Neural cell (in vitro differentiated cells): ENCODE measurements around the gene GSG1L. TPM values are rescaled to one million over a fixed set of nuclear protein-coding genes. Genes with fewer than 3 reads are reported as not detected.
A peak's percentile ranks its signal among the peaks of the same experiment; 100 is the strongest.
"Not testable (repeated sequence)": the region's sequence is repeated elsewhere in the genome, so short reads cannot be mapped to it uniquely, and the experiment has no call there.

ENCODE experiments used
- H2AFZ ChIP-seq: fragments of 200-600, 300-800 bp; sonication (generic), shearing (Covaris generic); 2 replicates; pipeline ENCODE4 v1.6.0; 2014; ENCODE audit warnings: low read depth, mild to moderate bottlenecking, antibody characterized with exemption, low read length, moderate library complexity
- H3F3A ChIP-seq: fragments of 200-600 bp; shearing (Covaris generic); 2 replicates; pipeline ENCODE4 v1.6.1; 2016; ENCODE audit warnings: mild to moderate bottlenecking, moderate library complexity, mixed read lengths, antibody characterized with exemption, low read length; ENCODE audit not compliant: insufficient read depth, poor library complexity, severe bottlenecking
- H3K27ac ChIP-seq: fragments of 200-600, 300-800 bp; sonication (generic), shearing (Covaris generic); 2 replicates; pipeline ENCODE4 v1.5.1; 2014; ENCODE audit warnings: mild to moderate bottlenecking, low read length, moderate library complexity
- H3K27me3 ChIP-seq: fragments of 300-800, 200-600 bp; sonication (generic), shearing (Covaris generic); 2 replicates; pipeline ENCODE4 v1.6.0; 2014; ENCODE audit warnings: mild to moderate bottlenecking, low read depth, low read length, moderate library complexity; ENCODE audit not compliant: insufficient read depth
- H3K36me3 ChIP-seq: fragments of 300-800, 200-600 bp; sonication (generic), shearing (Covaris generic); 2 replicates; pipeline ENCODE4 v1.5.1; 2014; ENCODE audit warnings: mild to moderate bottlenecking, antibody characterized with exemption, low read length, moderate library complexity; ENCODE audit not compliant: insufficient read depth
- H3K4me2 ChIP-seq: fragments of 300-800, 200-600 bp; sonication (generic), shearing (Covaris generic); 2 replicates; pipeline ENCODE4 v1.6.0; 2014; ENCODE audit warnings: mild to moderate bottlenecking, low read length
- H3K4me3 ChIP-seq: fragments of 300-800, 200-600 bp; sonication (generic), shearing (Covaris generic); 2 replicates; pipeline ENCODE4 v1.5.1; 2014; ENCODE audit warnings: mild to moderate bottlenecking, low read length, moderate library complexity
- H3K79me2 ChIP-seq: fragments of 200-600 bp; shearing (Covaris generic); replicated peaks from 2 replicates; pipeline ENCODE4 v1.6.0; 2014; ENCODE audit warnings: mild to moderate bottlenecking, low read length, moderate library complexity; ENCODE audit not compliant: insufficient read depth
- H3K9ac ChIP-seq: fragments of 300-800, 200-600 bp; sonication (generic), shearing (Covaris generic); 2 replicates; pipeline ENCODE4 v1.6.1; 2016; ENCODE audit warnings: mild to moderate bottlenecking, low read length, mixed read lengths
- H3K9me2 ChIP-seq: fragments of 200-600 bp; shearing (Covaris generic); 2 replicates; pipeline ENCODE4 v1.6.1; 2016; ENCODE audit warnings: mild to moderate bottlenecking, low read length, mixed read lengths; ENCODE audit not compliant: insufficient read depth
- H3K9me3 ChIP-seq: fragments of 200-600, 300-800 bp; sonication (generic), shearing (Covaris generic); 2 replicates; pipeline ENCODE4 v1.6.1; 2016; ENCODE audit warnings: mild to moderate bottlenecking, mixed run types, low read length, moderate library complexity, mixed read lengths
- H4K20me1 ChIP-seq: fragments of 200-600 bp; shearing (Covaris generic); 2 replicates; pipeline ENCODE4 v1.6.1; 2016; ENCODE audit warnings: mild to moderate bottlenecking, mixed run types; ENCODE audit not compliant: insufficient read depth
- EZH2 ChIP-seq: fragments of 200-600, 300-800 bp; shearing (Covaris generic), sonication (generic); IDR thresholded peaks from 2 replicates; pipeline ENCODE4 v1.6.1; 2014; ENCODE audit warnings: antibody characterized with exemption, low read length, borderline replicate concordance, mild to moderate bottlenecking; ENCODE audit not compliant: insufficient read depth, poor library complexity, severe bottlenecking
- MXI1 ChIP-seq: fragments of 450-650 bp; conservative IDR thresholded peaks from 2 replicates; pipeline ENCODE4 v1.6.1; 2014; ENCODE audit warnings: antibody characterized with exemption, mild to moderate bottlenecking; ENCODE audit not compliant: poor library complexity, severe bottlenecking
- POLR2AphosphoS5 ChIP-seq: IDR thresholded peaks from 2 replicates; pipeline ENCODE4 v1.6.1; 2012
- RAD21 ChIP-seq: fragments of 450-650 bp; conservative IDR thresholded peaks from 2 replicates; pipeline ENCODE4 v1.6.1; 2014; ENCODE audit warnings: antibody characterized with exemption, mild to moderate bottlenecking, moderate library complexity
- TAF1 ChIP-seq: IDR thresholded peaks from 2 replicates; pipeline ENCODE4 v1.6.1; 2012; ENCODE audit warnings: low read depth
- polyA plus RNA-seq: library from polyadenylated mRNA; depleted of rRNA; stranded (reverse); fragments of >200 nt; gene quantifications from 2 replicates; pipeline ENCODE4 v1.2.3, GENCODE V29; 2014
- TF ChIP-seq, protein P1 (sequence below): fragments of 450-650 bp; IDR thresholded peaks from 2 replicates; pipeline ENCODE4 v1.5.1; 2014; ENCODE audit warnings: antibody characterized with exemption, mild to moderate bottlenecking, moderate library complexity; ENCODE audit not compliant: poor library complexity, severe bottlenecking

GSG1L gene
- polyA plus RNA-seq, 1 donor from 2014 or later: 0.85 TPM

DNA sequence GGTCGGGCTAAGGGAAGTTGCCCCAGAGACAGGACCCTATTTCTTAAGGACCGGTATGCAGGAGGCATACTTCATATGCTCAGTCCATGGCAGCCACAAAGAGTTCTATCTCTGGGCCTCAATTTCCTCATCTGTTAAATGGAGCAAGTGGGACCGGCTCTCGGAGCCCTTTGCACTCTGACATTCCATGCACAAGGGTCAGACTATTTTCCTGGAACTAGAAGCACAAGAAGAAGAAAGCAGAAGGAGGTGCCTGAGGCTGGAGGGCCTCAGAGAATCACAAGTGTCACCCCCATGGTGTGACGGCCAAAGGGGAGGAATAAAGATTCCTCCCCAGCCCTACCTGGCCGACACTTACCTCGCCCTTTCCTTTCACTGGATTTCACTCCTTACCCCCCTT, 115.8 kb downstream of the GSG1L start:
- Histone ChIP-seq H3F3A (no peaks in the 10 kb centered on the region), H3K27ac (no peak overlapping the region), H2AFZ (no peak overlapping the region), H3K27me3 (no peaks in the 10 kb centered on the region), H4K20me1 (no peaks in the 10 kb centered on the region), H3K36me3 (no peaks in the 10 kb centered on the region), H3K9me3 (no peaks in the 10 kb centered on the region), H3K79me2 (no peaks in the 10 kb centered on the region), H3K9ac (no peak overlapping the region), H3K4me2 (no peak overlapping the region), H3K4me3 (no peak overlapping the region), H3K9me2 (no peaks in the 10 kb centered on the region)
- no peak for TF ChIP-seq POLR2AphosphoS5
- TF ChIP-seq MXI1: no peak

DNA sequence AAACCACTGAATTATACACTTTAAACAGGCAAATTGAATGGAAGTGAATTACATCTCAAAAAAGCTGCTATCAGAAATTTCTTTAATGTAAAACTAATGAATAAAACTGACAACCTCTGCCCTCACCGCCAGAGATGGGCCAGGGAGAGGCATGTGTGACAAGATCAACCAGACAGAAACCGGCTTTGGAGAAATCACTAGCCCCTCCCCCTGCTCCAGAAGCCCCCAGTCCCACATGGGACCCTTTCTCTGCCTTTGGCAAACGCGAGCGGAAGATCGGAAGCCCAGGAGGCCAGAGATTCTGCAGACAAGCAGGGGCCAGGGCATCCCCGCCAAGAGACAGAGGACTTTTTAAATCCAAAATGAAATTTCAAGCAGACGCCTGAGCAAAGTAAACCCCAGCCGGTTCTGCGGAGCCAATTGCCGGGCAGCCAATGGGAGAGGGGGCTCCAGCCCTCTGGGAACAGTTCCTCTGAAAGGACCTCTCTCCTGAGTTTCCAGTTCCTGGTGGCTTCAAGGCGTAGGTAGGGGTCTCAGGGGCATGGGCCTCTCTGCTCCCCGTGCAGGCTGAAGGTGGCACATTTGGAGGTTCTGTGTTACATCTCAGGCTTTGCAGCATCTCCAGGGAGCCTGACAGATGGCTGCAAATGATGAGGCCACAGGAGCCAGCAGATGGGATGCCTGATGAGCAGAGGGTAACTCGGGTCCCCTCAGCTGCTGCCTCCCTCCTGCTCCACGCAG, 118.1 kb downstream of the GSG1L start:
- H2AFZ ChIP-seq: peak overlapping the region; percentile 14
- TF ChIP-seq EZH2 (no peak), RAD21 (no peak), MXI1 (no peak), TAF1 (no peak)
- no peak overlapping the region for H3K4me2 ChIP-seq

DNA sequence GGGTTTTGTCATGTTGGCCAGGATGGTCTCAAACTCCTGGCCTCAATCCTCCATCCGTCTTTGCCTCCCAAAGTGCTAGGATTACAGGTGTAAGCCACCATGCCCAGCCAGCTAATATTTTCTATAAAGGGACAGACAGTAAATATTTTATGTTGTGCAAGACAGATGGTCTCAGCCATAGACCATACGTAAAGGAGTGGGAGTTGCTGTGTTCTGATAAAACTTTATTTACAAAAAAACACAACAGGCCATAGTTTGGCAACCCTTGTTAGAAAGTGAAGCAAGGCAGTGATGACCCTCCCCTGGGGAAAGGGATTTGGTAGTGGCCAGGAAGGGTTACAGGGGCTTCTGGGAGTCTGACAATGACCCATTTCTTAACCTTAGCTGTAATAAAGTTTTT, 119.7 kb downstream of the GSG1L start:
- H3K9me3 ChIP-seq: no peaks in the 10 kb centered on the region
- no peak overlapping the region for H3K9ac ChIP-seq
- H3K4me3 ChIP-seq: no peak overlapping the region
- H3K79me2 ChIP-seq: no peaks in the 10 kb centered on the region
- TF ChIP-seq TAF1: no peak
- TF ChIP-seq, protein P1, sequence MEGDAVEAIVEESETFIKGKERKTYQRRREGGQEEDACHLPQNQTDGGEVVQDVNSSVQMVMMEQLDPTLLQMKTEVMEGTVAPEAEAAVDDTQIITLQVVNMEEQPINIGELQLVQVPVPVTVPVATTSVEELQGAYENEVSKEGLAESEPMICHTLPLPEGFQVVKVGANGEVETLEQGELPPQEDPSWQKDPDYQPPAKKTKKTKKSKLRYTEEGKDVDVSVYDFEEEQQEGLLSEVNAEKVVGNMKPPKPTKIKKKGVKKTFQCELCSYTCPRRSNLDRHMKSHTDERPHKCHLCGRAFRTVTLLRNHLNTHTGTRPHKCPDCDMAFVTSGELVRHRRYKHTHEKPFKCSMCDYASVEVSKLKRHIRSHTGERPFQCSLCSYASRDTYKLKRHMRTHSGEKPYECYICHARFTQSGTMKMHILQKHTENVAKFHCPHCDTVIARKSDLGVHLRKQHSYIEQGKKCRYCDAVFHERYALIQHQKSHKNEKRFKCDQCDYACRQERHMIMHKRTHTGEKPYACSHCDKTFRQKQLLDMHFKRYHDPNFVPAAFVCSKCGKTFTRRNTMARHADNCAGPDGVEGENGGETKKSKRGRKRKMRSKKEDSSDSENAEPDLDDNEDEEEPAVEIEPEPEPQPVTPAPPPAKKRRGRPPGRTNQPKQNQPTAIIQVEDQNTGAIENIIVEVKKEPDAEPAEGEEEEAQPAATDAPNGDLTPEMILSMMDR: no peak
- TF ChIP-seq EZH2: no peak
- no peak for TF ChIP-seq MXI1
- no peak for TF ChIP-seq RAD21
- no peaks in the 10 kb centered on the region for H4K20me1 ChIP-seq
- H3K27me3 ChIP-seq: no peaks in the 10 kb centered on the region
- H3K27ac ChIP-seq: no peak overlapping the region
- no peak overlapping the region for H3K4me2 ChIP-seq
- no peaks in the 10 kb centered on the region for H3K36me3 ChIP-seq
- H2AFZ ChIP-seq: no peak overlapping the region
- no peaks in the 10 kb centered on the region for H3K9me2 ChIP-seq
- H3F3A ChIP-seq: no peaks in the 10 kb centered on the region

More for the DNA sequence above, 118.1 kb downstream of the GSG1L start:
- Histone ChIP-seq H3K9ac (no peak overlapping the region), H3K9me3 (no peaks in the 10 kb centered on the region), H3K79me2 (no peaks in the 10 kb centered on the region), H3F3A (no peaks in the 10 kb centered on the region), H3K27me3 (no peaks in the 10 kb centered on the region), H3K27ac (no peak overlapping the region), H3K9me2 (no peaks in the 10 kb centered on the region), H3K36me3 (no peaks in the 10 kb centered on the region), H3K4me3 (no peak overlapping the region), H4K20me1 (no peaks in the 10 kb centered on the region)

DNA sequence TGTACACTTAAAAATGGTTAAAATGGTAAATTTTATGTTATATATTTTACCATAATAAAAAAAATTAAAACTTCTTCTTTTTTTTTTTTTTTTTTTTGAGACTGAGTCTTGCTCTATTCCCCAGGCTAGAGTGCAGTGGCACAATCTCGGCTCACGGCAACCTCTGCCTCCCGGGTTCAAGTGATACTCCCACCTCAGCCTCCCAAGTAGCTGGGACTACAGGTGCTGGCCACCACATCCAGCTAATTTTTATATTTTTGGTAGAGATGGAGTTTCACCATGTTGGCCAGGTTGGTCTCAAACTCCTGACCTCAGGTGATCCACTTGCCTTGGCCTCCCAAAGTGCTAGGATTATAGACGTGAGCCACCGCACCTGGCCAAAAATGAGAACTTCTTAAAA, 121.4 kb downstream of the GSG1L start:
- H3K27me3 ChIP-seq, H3K9me3 ChIP-seq, H3K36me3 ChIP-seq, H2AFZ ChIP-seq, H3K79me2 ChIP-seq, H3K4me3 ChIP-seq, H3F3A ChIP-seq, H3K9ac ChIP-seq, H4K20me1 ChIP-seq, H3K4me2 ChIP-seq, H3K9me2 ChIP-seq, H3K27ac ChIP-seq: not testable (repeated sequence)
